ENCODE results near the gene ATF4.

ATF4 gene

DNA sequence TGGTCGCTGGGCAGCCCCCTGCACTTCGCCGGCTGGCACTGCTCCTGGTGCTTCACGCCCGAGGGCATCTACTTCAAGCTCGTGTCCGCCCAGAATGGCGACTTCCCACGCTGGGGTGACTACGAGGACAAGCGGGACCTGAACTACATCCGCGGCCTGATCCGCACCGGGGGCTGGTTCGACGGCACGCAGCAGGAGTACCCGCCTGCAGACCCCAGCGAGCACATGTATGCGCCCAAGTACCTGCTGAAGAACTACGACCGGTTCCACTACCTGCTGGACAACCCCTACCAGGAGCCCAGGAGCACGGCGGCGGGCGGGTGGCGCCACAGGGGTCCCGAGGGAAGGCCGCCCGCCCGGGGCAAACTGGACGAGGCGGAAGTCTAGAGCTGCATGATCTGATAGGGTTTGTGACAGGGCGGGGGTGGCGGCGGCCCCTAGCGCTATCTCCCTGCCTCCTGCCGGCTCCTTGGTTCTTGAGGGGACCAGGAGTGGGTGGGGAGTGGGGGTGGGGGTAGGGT, 31.7 kb upstream of the ATF4 start:
- no peak overlapping the region for H3K27ac ChIP-seq (replicated peaks)
- no peaks in the 10 kb centered on the region for H3K27me3 ChIP-seq (ENCODE audit: insufficient read depth, poor library complexity, severe bottlenecking)
- no peak overlapping the region for H3K4me3 ChIP-seq (replicated peaks; ENCODE audit: insufficient read depth, low read length)
- no peak for DNase-seq (ENCODE audit: low read depth in 1 of 2, low spot score in 1 of 2)
- no peak for TF ChIP-seq GABPA (IDR thresholded peaks at IDR 0.05; ENCODE audit: low read depth)
- TF ChIP-seq POLR2AphosphoS5 (IDR thresholded peaks at IDR 0.05; ENCODE audit: low read depth): no peak

GRCh38 chr22:39489094-39490068, 31.0 kb upstream of the ATF4 start:
- peak in 1 of 2 experiments; percentile 15 for DNase-seq (ENCODE audit: low read depth in 1 of 2, low spot score in 1 of 2)
- no peaks in the 10 kb centered on the region for H3K27me3 ChIP-seq (ENCODE audit: insufficient read depth, poor library complexity, severe bottlenecking)
- H3K27ac ChIP-seq (replicated peaks): peak overlapping the region; percentile 9; the same call in 1 of the 2 replicates
- TF ChIP-seq, protein P1, sequence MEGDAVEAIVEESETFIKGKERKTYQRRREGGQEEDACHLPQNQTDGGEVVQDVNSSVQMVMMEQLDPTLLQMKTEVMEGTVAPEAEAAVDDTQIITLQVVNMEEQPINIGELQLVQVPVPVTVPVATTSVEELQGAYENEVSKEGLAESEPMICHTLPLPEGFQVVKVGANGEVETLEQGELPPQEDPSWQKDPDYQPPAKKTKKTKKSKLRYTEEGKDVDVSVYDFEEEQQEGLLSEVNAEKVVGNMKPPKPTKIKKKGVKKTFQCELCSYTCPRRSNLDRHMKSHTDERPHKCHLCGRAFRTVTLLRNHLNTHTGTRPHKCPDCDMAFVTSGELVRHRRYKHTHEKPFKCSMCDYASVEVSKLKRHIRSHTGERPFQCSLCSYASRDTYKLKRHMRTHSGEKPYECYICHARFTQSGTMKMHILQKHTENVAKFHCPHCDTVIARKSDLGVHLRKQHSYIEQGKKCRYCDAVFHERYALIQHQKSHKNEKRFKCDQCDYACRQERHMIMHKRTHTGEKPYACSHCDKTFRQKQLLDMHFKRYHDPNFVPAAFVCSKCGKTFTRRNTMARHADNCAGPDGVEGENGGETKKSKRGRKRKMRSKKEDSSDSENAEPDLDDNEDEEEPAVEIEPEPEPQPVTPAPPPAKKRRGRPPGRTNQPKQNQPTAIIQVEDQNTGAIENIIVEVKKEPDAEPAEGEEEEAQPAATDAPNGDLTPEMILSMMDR (IDR thresholded peaks at IDR 0.05; ENCODE audit: insufficient read depth, low read length): no peak
- no peak for TF ChIP-seq POLR2AphosphoS5 (IDR thresholded peaks at IDR 0.05; ENCODE audit: low read depth)
- TF ChIP-seq, protein P2, sequence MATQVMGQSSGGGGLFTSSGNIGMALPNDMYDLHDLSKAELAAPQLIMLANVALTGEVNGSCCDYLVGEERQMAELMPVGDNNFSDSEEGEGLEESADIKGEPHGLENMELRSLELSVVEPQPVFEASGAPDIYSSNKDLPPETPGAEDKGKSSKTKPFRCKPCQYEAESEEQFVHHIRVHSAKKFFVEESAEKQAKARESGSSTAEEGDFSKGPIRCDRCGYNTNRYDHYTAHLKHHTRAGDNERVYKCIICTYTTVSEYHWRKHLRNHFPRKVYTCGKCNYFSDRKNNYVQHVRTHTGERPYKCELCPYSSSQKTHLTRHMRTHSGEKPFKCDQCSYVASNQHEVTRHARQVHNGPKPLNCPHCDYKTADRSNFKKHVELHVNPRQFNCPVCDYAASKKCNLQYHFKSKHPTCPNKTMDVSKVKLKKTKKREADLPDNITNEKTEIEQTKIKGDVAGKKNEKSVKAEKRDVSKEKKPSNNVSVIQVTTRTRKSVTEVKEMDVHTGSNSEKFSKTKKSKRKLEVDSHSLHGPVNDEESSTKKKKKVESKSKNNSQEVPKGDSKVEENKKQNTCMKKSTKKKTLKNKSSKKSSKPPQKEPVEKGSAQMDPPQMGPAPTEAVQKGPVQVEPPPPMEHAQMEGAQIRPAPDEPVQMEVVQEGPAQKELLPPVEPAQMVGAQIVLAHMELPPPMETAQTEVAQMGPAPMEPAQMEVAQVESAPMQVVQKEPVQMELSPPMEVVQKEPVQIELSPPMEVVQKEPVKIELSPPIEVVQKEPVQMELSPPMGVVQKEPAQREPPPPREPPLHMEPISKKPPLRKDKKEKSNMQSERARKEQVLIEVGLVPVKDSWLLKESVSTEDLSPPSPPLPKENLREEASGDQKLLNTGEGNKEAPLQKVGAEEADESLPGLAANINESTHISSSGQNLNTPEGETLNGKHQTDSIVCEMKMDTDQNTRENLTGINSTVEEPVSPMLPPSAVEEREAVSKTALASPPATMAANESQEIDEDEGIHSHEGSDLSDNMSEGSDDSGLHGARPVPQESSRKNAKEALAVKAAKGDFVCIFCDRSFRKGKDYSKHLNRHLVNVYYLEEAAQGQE (IDR thresholded peaks at IDR 0.05; ENCODE audit: insufficient replicate concordance, low read depth): no peak
- no peak for TF ChIP-seq GABPA (IDR thresholded peaks at IDR 0.05; ENCODE audit: low read depth)
- TF ChIP-seq SPI1 (IDR thresholded peaks at IDR 0.05; ENCODE audit: borderline replicate concordance, low read depth): no peak
- no peak overlapping the region for H3K4me3 ChIP-seq (replicated peaks; ENCODE audit: insufficient read depth, low read length)

- Histone ChIP-seq H3K27ac (replicated peaks) (no peak overlapping the region), H3K27me3 (ENCODE audit: insufficient read depth, poor library complexity, severe bottlenecking) (no peaks in the 10 kb centered on the region), H3K4me3 (replicated peaks; ENCODE audit: insufficient read depth, low read length) (peak overlapping the region; percentile 2; the same call in 1 of the 2 replicates)
- peak; percentile 63 to 92 for DNase-seq (ENCODE audit: low read depth in 1 of 2, low spot score in 1 of 2)
- TF ChIP-seq, protein P1 (IDR thresholded peaks at IDR 0.05; ENCODE audit: insufficient read depth, low read length): no peak
- TF ChIP-seq SPI1 (IDR thresholded peaks at IDR 0.05; ENCODE audit: borderline replicate concordance, low read depth) (no peak), POLR2AphosphoS5 (IDR thresholded peaks at IDR 0.05; ENCODE audit: low read depth) (no peak), GABPA (IDR thresholded peaks at IDR 0.05; ENCODE audit: low read depth) (no peak)
- TF ChIP-seq, protein P2 (IDR thresholded peaks at IDR 0.05; ENCODE audit: insufficient replicate concordance, low read depth): no peak
Observed at GRCh38 chr22:39490135-39490798, 30.1 kb upstream of the ATF4 start.
